ENCODE results near the gene SCGB3A2.
A peak's percentile ranks its signal among the peaks of the same experiment; 100 is the strongest.

Gene SCGB3A2

DNA sequence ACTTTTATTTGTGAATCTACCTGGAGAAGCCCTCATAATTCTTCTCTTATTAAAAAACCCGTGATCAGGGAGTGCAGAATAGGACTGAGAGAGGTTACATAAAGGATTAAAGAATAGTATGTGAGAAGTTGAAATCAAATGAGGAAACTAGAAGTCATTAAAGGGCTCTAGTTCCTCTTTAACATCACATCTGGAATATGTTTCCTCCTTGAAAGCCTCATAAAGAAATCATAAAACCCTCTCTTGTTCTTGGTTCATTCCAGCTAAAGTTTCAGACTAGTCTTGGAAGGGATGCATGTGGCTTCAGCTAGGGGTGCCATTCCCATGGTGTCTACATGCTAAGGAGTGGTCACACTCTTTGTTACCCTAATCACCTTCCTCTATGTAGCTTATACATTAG, 33.5 kb downstream of the SCGB3A2 start:
- no peak for TF ChIP-seq ARNTL (CRISPR knock-in tag; IDR thresholded peaks at IDR 0.05; ENCODE audit: borderline replicate concordance, low read depth)
- TF ChIP-seq, protein P1, sequence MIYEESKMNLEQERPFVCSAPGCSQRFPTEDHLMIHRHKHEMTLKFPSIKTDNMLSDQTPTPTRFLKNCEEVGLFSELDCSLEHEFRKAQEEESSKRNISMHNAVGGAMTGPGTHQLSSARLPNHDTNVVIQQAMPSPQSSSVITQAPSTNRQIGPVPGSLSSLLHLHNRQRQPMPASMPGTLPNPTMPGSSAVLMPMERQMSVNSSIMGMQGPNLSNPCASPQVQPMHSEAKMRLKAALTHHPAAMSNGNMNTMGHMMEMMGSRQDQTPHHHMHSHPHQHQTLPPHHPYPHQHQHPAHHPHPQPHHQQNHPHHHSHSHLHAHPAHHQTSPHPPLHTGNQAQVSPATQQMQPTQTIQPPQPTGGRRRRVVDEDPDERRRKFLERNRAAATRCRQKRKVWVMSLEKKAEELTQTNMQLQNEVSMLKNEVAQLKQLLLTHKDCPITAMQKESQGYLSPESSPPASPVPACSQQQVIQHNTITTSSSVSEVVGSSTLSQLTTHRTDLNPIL (CRISPR knock-in tag; IDR thresholded peaks at IDR 0.05; ENCODE audit: low read depth): no peak
- TF ChIP-seq, protein P2, sequence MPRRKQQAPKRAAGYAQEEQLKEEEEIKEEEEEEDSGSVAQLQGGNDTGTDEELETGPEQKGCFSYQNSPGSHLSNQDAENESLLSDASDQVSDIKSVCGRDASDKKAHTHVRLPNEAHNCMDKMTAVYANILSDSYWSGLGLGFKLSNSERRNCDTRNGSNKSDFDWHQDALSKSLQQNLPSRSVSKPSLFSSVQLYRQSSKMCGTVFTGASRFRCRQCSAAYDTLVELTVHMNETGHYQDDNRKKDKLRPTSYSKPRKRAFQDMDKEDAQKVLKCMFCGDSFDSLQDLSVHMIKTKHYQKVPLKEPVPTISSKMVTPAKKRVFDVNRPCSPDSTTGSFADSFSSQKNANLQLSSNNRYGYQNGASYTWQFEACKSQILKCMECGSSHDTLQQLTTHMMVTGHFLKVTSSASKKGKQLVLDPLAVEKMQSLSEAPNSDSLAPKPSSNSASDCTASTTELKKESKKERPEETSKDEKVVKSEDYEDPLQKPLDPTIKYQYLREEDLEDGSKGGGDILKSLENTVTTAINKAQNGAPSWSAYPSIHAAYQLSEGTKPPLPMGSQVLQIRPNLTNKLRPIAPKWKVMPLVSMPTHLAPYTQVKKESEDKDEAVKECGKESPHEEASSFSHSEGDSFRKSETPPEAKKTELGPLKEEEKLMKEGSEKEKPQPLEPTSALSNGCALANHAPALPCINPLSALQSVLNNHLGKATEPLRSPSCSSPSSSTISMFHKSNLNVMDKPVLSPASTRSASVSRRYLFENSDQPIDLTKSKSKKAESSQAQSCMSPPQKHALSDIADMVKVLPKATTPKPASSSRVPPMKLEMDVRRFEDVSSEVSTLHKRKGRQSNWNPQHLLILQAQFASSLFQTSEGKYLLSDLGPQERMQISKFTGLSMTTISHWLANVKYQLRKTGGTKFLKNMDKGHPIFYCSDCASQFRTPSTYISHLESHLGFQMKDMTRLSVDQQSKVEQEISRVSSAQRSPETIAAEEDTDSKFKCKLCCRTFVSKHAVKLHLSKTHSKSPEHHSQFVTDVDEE (CRISPR knock-in tag; IDR thresholded peaks at IDR 0.05): no peak
- TF ChIP-seq, protein P3, sequence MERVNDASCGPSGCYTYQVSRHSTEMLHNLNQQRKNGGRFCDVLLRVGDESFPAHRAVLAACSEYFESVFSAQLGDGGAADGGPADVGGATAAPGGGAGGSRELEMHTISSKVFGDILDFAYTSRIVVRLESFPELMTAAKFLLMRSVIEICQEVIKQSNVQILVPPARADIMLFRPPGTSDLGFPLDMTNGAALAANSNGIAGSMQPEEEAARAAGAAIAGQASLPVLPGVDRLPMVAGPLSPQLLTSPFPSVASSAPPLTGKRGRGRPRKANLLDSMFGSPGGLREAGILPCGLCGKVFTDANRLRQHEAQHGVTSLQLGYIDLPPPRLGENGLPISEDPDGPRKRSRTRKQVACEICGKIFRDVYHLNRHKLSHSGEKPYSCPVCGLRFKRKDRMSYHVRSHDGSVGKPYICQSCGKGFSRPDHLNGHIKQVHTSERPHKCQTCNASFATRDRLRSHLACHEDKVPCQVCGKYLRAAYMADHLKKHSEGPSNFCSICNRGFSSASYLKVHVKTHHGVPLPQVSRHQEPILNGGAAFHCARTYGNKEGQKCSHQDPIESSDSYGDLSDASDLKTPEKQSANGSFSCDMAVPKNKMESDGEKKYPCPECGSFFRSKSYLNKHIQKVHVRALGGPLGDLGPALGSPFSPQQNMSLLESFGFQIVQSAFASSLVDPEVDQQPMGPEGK (CRISPR knock-in tag; IDR thresholded peaks at IDR 0.05; ENCODE audit: borderline replicate concordance): no peak
- TF ChIP-seq, protein P4, sequence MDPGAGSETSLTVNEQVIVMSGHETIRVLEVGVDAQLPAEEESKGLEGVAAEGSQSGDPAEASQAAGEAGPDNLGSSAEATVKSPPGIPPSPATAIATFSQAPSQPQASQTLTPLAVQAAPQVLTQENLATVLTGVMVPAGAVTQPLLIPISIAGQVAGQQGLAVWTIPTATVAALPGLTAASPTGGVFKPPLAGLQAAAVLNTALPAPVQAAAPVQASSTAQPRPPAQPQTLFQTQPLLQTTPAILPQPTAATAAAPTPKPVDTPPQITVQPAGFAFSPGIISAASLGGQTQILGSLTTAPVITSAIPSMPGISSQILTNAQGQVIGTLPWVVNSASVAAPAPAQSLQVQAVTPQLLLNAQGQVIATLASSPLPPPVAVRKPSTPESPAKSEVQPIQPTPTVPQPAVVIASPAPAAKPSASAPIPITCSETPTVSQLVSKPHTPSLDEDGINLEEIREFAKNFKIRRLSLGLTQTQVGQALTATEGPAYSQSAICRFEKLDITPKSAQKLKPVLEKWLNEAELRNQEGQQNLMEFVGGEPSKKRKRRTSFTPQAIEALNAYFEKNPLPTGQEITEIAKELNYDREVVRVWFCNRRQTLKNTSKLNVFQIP (CRISPR knock-in tag; IDR thresholded peaks at IDR 0.05; ENCODE audit: borderline replicate concordance, low read depth): no peak
- no peak for ATAC-seq

DNA sequence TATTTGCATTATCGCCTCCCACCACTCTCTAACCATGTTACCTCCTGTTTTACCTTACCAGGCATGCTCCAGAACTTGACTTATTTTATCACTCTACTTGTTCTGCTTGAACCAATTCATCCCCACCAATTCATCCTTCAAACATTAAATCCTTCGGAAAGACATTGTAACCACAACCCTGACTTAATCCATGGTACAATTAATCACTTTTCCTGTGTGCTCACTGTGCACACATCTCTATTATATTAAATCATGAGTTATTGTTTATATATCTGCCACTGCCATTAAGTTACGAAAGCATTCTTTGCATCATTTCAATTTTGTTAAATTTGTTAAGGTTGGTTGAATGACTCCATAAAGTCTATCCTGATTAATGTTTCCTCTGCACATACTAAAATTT, 35.3 kb downstream of the SCGB3A2 start:
- no peak for ATAC-seq
- TF ChIP-seq BACH2 (CRISPR knock-in tag; IDR thresholded peaks at IDR 0.05; ENCODE audit: borderline replicate concordance) (no peak), ISL1 (CRISPR knock-in tag; IDR thresholded peaks at IDR 0.05) (0 out of 2 replicates have a peak, but pooled peaks have one; percentile 30), TOX (CRISPR knock-in tag; IDR thresholded peaks at IDR 0.05; ENCODE audit: borderline replicate concordance) (no peak)
- TF ChIP-seq, protein P5, sequence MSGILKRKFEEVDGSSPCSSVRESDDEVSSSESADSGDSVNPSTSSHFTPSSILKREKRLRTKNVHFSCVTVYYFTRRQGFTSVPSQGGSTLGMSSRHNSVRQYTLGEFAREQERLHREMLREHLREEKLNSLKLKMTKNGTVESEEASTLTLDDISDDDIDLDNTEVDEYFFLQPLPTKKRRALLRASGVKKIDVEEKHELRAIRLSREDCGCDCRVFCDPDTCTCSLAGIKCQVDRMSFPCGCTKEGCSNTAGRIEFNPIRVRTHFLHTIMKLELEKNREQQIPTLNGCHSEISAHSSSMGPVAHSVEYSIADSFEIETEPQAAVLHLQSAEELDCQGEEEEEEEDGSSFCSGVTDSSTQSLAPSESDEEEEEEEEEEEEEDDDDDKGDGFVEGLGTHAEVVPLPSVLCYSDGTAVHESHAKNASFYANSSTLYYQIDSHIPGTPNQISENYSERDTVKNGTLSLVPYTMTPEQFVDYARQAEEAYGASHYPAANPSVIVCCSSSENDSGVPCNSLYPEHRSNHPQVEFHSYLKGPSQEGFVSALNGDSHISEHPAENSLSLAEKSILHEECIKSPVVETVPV (CRISPR knock-in tag; IDR thresholded peaks at IDR 0.05): no peak

DNA sequence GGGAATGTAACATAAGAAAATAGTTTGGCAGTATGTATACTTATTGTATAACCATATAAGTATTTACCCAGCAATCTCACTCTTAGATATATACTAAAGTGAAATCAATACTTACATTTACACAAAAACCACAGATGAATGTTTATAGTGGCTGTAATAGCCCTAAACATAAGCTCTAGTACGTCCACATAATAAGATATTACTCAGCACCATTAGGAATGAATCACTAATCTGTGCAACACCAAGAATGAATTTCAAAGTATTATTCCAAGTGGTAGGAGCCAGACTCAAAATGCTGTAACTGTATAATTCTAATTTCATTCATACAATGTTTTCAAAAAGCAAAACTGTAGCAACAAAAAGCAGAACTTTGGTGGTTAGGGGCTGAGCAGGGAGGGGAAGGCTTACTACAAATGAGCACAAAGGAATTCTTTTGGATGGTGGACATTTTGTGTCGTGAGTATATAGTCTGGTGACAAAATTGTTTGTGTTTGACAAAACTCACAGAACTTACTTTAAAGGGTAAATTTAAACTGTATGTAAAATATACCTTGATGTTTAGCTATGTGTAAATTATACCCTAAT, 39.7 kb downstream of the SCGB3A2 start:
- 0 out of 3 replicates have a peak, but pooled peaks have one; percentile 38 for ATAC-seq
- no peak for TF ChIP-seq TCF4 (CRISPR knock-in tag; IDR thresholded peaks at IDR 0.05; ENCODE audit: borderline replicate concordance)
- no peak for TF ChIP-seq TOX (CRISPR knock-in tag; IDR thresholded peaks at IDR 0.05; ENCODE audit: borderline replicate concordance)
- TF ChIP-seq ESRRG (CRISPR knock-in tag; IDR thresholded peaks at IDR 0.05): no peak
- TF ChIP-seq, protein P3 (CRISPR knock-in tag; IDR thresholded peaks at IDR 0.05; ENCODE audit: borderline replicate concordance): no peak
- TF ChIP-seq, protein P2 (CRISPR knock-in tag; IDR thresholded peaks at IDR 0.05): no peak
- no peak for TF ChIP-seq ZNF8 (CRISPR knock-in tag; IDR thresholded peaks at IDR 0.05)
- TF ChIP-seq BACH2 (CRISPR knock-in tag; IDR thresholded peaks at IDR 0.05; ENCODE audit: borderline replicate concordance): no peak
- TF ChIP-seq PPARA (CRISPR knock-in tag; IDR thresholded peaks at IDR 0.05; ENCODE audit: borderline replicate concordance): no peak
- no peak for TF ChIP-seq ZFP30 (CRISPR knock-in tag; IDR thresholded peaks at IDR 0.05)
- TF ChIP-seq ISL1 (CRISPR knock-in tag; IDR thresholded peaks at IDR 0.05): no peak
- no peak for TF ChIP-seq CSDC2 (CRISPR knock-in tag; IDR thresholded peaks at IDR 0.05)
- TF ChIP-seq, protein P4 (CRISPR knock-in tag; IDR thresholded peaks at IDR 0.05; ENCODE audit: borderline replicate concordance, low read depth): no peak
